Hematopoietic multipotent progenitor cell treated with erythropoietin and hydrocortisone succinate and interleukin-3 and kit ligand, for 4 days (in vitro differentiated cells): ENCODE data around the gene AUTS2.
"Not testable (repeated sequence)": the region's sequence is repeated elsewhere in the genome, so short reads cannot be mapped to it uniquely, and the experiment has no call there.

Source experiments
- DNase-seq: peaks from one replicate; pipeline ENCODE4 v3.0.0-alpha.2; 2015

Gene AUTS2

DNA sequence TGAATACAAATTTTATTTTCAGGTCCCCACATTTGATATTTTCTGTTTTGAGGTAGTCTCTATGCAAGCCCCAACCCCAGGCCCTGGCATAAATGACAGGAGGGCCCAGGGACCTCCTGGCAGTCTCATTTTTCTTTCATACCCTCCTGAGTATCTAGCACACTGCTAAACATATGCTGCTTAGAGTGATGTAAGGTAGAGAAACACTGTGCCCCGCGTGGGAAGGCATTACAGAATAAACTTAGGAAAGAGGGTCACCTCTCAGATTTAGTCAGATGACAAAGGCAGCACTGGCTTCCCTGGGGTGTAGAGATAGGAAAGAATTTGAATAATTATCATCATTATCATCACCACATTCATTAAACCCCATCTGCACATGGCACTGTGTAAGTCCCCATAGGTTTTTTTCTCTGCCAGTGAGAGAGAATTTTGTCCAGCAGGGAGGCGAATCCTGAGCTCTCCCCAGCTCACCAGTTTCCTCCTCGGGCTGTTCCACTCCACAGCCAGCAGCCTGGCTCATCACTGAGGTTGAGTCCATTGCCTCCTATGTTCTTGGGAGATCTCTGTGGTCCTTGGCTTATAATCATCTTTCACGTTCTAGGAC is 1026.3 kb downstream of the AUTS2 start:
- no peak for DNase-seq

DNA sequence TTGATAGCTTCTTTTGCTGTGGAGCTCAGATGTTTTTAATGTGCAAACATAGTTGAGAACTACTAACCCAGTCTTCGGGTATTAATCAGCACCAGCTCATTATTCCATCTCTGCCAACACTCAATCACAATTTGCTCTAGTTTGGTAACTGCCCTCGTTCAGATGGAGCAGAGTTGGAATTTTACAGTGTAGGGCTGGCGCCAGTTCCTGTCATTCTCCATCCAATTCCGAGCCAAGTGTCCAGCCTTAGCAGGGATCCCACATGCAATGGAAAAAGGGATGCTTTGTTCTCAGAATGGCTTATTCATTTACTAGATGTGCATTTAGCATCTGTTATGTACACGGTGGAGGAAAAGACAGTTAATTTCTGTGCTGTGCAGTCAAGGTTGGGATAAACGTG is 1029.2 kb downstream of the AUTS2 start:
- no peak for DNase-seq

DNA sequence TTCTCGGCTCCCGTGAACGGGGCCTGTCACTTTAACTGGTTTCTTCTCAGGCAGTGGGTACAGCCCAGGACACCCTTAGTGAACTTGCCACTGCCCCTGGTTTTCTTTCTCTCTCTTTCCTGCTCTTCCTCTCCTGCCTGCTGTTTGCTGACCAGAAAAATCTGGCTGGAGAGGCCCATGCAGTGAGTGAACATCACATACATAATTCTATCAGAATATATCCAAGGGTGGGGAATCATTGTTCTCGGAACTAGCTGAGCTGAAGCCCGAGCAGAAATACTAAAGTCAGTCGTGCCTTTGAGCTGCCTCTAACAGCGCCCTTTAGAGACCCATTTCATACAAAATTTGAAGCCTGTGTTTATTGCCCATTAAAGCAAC is 1032.2 kb downstream of the AUTS2 start:
- DNase-seq: no peak

DNA sequence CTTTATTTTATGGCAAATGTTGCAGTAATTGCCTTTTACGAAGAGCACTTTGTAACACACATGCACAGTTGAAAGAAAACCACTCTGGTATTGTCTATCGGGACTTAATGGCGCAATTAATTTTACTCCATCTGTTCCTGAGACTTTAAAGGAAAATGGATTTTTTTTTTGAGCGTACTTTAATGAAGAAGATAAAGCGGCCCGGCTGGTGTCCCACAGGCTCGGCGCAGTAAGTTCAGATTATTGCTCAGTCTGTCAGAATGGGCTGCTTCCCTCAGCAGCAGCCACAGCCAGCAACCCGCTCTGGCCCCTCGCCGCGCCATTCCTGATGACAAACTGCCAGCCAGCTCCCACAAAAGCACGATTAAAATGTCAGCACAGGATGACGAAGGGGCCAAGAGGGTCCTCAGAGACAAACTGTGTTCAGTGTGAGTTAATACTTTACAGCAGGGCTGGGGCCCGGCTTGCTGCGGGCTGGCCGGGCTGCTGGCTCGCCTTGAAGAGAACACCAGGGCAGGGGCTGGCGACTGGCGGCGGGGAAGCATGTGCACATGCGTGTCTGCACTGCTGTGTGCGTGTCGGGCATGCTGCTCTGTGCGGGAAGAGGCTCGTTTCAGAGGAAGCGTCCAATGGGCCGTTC is 1032.7 kb downstream of the AUTS2 start:
- no peak for DNase-seq

DNA sequence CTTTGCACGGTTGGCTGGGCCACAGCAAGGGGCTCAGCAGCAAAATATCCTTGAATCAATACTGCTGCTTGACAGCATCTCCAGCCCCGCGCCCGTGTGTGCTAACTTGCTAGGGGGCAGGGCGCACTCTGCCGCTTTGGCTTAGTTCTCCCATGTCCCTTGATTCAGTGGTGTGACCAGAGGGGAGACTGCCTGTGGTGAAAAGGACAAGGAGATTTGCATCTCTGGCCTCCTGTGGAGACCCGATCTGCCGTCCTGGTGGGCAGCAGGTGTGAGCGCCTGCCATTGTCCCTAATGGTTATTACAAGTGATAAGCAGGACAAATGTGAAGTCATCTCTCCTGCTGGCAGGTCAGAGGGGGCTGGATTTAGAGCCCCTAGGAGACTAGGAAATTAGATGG is 1033.4 kb downstream of the AUTS2 start:
- DNase-seq: no peak

DNA sequence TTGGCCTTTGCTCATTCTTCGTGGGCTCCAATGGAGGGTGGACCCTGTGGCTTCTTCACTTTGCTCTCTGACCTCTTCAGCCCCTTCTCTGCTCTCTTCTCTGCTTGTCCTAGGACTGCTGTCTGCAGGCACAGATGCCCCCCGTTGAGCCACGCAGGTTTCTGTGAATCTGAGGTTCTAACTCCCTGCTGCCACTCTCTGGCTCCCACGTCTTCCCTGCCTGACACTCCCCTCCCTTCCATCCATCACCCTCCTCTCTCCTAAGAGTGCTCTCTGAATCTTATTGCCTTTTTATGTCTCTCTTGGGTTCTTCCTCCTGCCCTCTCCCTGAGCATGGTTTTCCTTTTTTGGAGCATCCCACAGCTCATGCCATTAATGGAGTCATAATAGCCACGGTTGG is 1034.1 kb downstream of the AUTS2 start:
- no peak for DNase-seq

DNA sequence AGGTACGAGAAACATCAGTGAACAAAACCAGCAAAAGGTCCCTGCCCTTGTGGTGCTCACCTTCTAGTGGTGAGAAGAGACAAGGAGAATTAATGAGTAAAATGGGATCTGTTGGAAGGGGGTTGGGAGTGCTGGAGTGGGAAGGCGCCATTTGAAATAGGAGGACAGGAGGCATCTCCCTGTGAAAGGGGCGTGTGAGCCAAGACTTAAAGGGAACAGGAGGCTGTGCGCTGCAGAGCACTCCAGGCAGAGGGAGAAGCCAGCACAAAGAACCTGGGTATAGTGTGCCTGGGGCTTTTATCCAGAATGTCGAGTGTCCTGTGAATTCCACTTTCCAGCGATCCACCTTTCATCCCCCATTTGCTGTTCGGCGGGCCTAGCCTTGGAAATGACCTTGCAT is 1035.8 kb downstream of the AUTS2 start:
- DNase-seq: no peak

DNA sequence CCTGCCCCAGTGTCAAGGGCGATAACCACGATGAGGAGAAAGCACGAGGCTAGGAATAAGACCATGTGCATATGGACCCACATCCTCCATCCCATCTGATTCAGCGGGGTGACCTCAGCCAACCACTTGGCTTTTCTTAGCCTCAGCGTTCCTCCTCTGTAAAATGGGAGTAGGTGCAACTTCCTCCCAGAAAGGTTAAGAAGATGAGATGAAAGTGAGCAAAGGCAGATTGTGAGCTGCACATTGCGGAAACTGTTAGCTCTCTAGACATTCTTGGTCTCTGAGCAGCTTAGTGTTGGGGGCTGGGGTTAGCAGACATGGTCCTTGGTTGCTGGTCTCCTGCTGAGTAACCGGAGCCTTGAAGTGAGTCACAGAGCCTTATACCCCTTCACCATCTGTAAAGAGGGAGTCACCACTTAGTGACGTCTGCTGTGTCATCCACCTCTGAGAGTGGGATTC is 1036.4 kb downstream of the AUTS2 start:
- no peak for DNase-seq

DNA sequence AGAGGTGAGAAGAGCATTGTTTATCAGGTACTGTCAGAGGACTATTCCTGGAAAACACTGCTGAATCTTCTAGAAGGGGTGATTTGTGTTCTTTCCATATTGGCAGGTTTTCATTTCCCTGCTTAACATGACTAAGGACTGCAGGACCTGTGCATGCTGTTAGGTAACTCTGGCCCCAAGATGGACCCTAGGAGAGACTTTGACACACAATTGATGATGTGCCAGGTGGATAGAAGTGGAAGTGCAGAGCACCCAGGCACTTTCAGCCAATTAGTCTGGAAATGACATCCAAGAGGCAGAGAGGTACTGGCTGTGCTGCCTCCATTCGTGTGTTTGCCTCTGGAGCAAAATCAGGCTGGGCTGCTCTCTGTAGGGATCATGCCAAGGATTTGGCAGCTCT is 1037.4 kb downstream of the AUTS2 start:
- no peak for DNase-seq

DNA sequence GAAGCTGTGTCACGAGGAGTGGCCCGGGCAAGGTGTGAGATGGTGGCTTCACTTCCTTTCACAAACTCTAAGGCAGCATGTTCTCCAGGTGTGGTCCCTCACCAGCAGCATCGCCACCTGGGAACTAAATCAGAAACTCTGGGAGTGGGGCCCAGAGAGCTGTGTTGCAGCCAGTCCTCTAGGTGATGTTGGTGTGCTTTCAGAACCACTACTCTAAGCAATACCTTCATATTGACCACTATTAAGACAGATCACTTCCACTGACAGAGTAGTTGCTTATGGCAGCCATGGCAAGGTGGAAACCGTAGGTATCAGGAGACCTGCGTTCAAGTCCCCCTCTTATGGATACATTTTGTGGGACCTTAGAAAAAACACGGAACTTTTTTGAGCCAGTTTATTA is 1037.9 kb downstream of the AUTS2 start:
- no peak for DNase-seq

DNA sequence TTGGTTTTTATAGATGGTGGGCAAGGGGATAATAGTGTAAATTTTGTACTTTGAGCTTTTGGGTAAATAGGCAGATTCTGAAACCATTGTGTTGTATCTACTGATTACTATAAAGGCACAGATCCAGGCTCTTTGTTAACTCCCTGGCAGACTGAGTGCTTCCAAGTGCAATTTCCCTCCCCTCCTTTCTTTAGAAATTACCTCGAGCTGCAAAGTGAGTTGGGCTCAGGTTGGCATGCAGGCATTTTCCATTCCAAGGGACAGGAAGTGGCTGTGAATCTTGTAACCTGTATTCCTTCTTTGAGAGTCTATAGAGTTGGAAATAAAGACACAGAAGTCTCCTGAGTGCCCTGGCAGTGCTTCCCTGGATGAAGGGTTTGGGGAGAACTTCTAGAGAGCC is 1039.5 kb downstream of the AUTS2 start:
- no peak for DNase-seq

DNA sequence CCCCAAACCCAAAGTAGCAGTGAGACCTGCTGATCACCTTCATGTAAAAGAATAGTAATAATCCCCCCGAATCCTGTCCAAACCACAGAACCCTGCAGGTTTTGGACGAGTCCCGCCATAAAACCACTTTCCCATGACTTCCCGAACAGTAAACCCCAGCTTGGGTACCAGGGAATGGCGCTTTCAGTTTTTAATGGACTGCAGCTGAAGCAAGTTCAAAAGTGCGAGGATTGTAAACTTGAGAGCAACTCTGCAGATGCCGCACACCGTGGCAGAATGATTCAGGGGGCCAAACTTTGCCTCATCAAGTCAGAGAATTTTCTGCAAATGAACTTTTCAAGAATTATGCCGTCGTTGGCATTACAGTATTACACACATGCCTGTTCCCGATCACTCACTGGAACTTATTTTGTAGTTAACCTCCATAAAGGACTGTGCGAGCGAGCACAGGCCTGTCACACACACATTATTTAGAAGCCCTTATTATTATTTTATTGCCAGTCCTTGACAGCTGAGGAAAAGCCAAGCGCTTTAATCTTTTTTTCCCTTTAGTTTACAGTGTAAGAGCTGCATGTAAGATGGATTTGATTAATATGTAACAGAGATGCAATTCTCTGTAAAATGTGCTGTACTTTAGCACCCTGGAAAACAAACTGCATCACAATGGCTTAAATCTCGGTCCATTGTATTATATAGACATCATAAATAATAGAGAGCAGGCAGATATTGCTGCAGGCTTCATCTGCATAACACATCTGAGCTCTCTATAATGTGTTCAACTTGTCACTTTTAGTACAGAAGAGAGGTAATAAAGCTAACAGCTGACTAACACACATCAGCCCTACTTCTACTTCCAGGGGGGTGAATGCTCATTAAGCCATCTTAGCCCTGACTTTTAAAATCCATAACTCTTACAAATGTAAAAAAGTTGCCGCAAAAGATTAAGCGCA is 1040.2 kb downstream of the AUTS2 start:
- no peak for DNase-seq

DNA sequence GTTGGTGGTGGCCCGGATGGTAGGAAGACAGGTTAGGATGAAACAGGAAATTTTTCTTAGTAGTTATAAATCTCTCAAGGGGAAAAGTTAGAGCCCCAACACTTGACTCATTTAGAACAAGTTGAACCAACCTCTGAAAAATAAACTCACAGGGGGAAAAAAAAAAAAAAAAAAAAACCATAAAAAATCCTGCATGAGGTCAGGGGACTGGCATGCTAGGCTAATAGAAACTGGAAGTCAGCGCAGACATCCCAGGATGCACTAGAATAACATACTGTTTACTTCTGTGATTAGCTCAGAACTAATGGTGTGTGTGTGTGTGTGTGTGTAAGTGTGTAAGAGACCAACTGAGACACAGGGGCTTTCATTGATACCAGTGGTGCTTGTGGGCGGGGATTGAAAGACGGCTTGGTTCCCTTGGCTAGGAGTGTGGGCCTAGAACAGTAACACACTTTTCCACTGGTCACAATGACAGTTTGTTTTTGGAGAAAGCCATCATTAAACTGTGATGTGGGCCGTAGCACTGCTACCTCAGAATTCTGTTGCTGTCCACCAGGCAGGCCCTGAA is 1042.1 kb downstream of the AUTS2 start:
- DNase-seq: no peak

DNA sequence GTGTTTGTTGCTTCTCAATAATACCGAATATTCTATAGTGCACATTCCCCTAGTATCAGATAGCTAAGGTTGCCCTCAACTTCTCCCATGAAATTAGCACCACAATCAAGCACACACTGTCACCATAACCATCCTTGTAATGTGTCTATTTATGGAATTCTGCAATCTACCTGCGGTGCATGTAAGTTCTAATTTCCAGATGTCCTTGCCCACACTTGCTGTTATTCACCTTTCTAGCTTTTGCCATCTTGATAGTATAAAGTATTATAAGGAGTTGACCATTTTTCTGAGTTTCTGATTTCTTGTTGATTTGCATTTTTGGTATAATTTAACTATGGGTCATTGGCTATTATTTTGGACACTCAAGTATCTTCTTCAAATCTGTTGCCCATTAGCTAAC is 1043.6 kb downstream of the AUTS2 start:
- DNase-seq: no peak

DNA sequence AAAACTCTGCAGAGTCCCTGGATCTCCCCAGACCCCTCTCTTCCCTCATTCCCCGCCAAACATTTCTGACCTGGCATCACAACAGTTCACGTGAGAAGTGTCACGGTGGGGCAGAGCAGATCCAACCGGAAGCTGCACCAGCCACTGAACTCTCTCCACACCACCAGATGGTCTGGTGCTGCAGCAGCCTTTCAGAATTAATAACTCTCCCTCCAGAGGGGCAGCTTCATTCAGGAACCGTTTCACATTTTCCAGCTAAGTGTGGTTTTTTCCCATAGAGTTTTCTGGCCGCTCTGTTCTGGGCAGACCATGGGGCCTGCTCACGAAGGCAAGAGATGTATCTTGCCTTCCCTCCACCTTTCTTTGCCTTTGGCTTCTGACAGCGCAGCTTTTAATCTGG is 1047.0 kb downstream of the AUTS2 start:
- no peak for DNase-seq

DNA sequence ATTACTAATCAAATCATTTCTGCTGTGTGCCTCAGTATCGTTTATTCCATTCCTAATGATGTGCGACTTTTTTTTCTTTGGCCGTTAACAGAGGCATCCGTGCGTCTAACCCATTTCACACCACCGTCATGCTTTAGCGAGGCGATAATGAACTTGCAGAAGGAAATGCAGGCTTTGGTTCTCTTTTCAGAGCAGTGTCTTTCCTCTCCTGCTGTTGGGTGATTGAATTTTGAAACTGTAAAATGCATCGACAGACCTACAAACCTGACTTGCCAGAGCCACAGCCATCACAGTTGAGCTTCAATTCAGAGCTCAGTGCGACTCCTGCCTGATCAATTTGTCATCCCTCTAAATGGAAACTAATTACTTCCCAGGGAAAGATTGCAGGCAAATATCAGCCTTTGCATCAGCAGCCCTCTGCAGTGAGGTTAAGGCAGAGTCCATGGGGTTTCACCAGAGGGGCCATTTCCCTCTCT is 1047.6 kb downstream of the AUTS2 start:
- DNase-seq: no peak

DNA sequence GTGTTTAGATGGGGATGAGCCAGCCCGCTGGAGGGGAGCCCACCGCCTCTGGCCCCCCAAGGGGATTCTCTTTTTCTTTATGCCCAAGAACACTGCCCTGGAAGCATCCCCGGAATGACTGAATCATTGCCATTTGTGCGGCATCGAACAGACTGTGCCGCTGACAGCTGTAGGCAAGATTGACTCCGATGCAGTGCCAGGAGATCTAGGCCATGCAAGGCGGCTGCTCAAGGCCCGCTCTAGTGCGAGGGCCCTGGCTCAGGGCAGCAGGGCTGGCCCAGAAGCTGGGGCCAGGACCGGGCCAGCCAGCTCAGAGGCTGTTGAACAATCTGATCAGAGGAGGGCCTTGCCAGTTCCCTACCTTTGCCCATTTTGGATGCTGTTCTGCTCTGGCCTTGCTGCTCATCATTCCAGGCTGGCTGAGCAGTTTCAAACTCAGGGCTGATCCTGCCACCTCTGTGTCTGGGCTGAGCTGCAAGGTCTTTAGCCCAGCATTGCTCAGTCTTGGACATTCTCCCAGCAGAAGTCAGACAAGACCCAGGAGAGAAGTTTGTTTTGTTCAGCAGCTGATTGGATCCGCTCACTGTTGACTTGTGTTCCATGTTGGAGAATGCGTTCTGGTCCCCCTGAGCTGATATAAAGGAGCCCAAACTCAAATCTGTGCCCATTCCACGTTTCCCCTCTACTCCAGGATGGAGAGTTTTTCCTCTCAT is 1048.4 kb downstream of the AUTS2 start:
- no peak for DNase-seq

DNA sequence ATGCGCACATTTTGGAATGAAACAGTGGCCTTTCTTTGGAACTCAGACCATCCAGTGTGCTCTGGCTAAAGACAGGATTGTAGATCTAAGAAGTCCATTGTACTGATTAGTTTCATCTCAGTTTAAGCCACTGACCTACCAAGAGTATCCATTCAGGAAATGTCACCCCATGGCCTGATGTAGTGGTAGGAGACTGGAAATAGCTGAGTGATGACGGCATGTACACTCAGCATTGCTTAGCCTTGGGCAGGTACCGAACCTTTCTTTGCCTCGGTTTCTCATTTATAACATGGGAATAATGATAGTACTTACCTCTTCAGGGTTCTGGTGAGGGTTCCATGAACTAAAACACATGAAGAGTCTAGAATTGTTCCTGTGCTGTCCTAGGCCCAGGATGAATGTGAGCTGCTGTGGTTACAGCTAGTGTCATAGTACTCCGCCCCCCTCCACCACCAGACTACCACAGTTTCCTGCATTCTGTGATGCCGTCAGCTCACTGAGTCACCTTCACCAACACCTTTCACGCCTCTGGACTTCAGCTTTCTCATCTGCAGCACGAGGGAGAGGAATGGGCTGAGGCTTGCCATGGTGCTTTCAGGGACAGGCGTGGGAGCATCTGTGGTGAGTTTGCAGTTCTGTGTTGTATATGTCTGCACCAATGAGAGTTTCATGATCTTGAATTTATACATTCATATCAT is 1049.7 kb downstream of the AUTS2 start:
- DNase-seq: peak; percentile 38

DNA sequence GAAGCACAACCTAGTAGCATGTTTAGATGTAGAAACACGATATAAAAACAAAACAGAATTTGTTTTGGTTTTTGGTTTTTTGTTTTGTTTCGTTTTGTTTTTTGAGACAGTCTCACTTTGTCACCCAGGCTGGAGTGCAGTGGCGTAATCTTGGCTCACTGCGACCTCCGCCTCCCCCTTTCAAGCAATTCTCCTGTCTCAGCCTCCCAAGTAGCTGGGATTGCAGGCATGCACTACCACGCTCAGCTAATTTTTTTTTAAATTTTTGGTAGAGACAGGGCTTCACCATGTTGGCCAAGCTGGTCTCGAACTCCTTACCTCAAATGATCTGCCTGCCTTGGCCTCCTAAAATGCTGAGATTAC is 1050.2 kb downstream of the AUTS2 start:
- DNase-seq: not testable (repeated sequence)

DNA sequence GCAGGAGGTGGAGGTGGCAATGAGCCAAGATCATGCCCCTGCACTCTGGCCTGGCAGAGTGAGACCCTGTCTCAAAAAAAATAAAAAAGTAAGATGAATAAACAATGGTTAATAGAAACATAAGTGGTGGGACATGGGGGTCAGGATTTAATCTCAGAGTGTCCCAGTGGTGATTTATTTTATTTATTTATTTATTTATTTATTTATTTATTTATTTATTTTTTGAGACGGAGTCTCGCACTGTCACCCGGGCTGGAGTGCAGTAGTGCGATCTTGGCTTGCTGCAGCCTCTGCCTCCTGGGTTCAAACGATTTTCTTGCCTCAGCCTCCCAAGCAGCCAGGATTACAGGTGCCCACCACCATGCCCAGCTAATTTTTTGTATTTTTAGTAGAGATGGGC is 1051.0 kb downstream of the AUTS2 start:
- no peak for DNase-seq

DNA sequence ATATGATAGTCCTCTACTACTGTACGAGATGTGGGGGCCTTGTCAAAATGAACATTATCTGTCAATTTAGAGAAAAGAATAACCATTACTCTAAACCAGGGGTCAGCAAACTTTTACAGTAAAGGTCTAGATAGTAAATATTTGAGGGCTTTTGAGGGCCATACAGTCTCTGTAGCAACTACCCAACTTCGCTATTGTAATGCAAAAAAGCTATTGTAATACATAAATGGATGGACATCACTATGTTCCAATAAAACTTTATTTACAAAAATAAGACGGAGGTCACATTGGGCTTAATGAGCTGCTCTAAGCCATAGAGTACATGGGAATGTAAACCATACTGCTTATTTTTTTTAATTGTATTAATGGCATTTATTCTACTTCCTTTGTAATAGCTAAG is 1055.9 kb downstream of the AUTS2 start:
- no peak for DNase-seq

DNA sequence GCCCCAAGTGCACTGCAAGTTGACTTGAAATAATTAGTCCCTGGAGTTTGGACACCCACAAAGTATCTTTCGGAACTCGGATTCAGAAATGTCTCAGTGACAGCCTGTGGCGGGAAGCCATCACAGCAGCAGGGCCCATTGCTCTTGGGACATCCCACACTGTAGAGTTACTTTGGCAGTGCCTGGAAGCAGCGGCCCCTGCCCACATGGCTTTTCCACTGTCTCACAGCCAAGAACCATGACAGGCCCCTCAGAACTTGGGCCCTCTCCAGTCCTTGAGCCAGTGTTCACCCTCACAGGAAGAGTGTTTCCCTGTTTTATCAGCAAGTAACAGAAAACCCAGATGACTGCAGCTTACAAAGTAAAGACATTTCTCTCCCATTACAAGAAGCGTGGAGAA is 1056.7 kb downstream of the AUTS2 start:
- DNase-seq: no peak
